B cell (primary cell): ENCODE measurements around the gene TRIML2. TPM values are rescaled to one million over a fixed set of nuclear protein-coding genes. Genes with fewer than 3 reads are reported as not detected.

ENCODE experiments used
- ATAC-seq: fragments of 200-7000 bp; cut with Tn5 transposase; one replicate; pipeline ENCODE4 v1.10.0; 2021; ENCODE audit warnings: low read depth, mild to moderate bottlenecking, moderate number of reproducible peaks, moderate library complexity
- CTCF ChIA-PET: fragments of 350-600 bp; sonication (Branson Sonifier 250); formaldehyde crosslinking; loops from one replicate; lab custom pipeline; 2021; ENCODE audit warnings: antibody characterized with exemption, inconsistent platforms; lab: Charles Lee
- POLR2A ChIA-PET: fragments of 350-600 bp; sonication (Branson Sonifier 250); formaldehyde crosslinking; loops from one replicate; lab custom pipeline; 2021; ENCODE audit warnings: antibody characterized with exemption; lab: Charles Lee
- DNase-seq: peaks from one replicate; pipeline ENCODE4 v3.0.0; 2013
- H2AFZ ChIP-seq: 2 replicates; pipeline ENCODE4 v1.6.1; 2012; ENCODE audit warnings: mild to moderate bottlenecking, low read depth, low read length; ENCODE audit not compliant: insufficient read depth, poor library complexity, severe bottlenecking
- H3K27ac ChIP-seq, 2 donors: 1 replicate in 1 of 2; 2 replicates in 1 of 2; pipeline ENCODE4 v1.5.1; 2012 to 2013; ENCODE audit warnings: low read length in 2 of 2, mild to moderate bottlenecking in 2 of 2, moderate library complexity in 1 of 2
- H3K27me3 ChIP-seq, 4 experiments: fragments of 200-600 bp in 1 of 4; sonication (generic) in 1 of 4; replicated peaks in 1 of 4; 1 replicate in 2 of 4; 2 replicates in 2 of 4; pipeline versions ENCODE4 v1.6.1 to v1.7.0; 2013 to 2016; ENCODE audit warnings: low read length in 3 of 4, mild to moderate bottlenecking in 2 of 4, mixed read lengths in 1 of 4, moderate library complexity in 1 of 4; ENCODE audit not compliant: insufficient read depth in 4 of 4, control insufficient read depth in 3 of 4; ENCODE audit errors: control extremely low read depth in 1 of 4
- H3K36me3 ChIP-seq, 2 experiments: replicated peaks in 1 of 2; 1 replicate in 1 of 2; 2 replicates in 1 of 2; pipeline versions ENCODE4 v1.6.1 to v1.7.1; 2013; ENCODE audit warnings: low read length in 1 of 2; ENCODE audit not compliant: insufficient read depth in 2 of 2, control insufficient read depth in 1 of 2; ENCODE audit errors: control extremely low read depth in 1 of 2, extremely low read depth in 1 of 2
- H3K4me1 ChIP-seq, 2 donors: fragments of 200-600 bp in 1 of 2; sonication (generic) in 1 of 2; 1 replicate in 1 of 2; 2 replicates in 1 of 2; pipeline versions ENCODE4 v1.5.1 to v1.6.1; 2013 to 2017; ENCODE audit warnings: low read length in 2 of 2; ENCODE audit not compliant: control insufficient read depth in 2 of 2, insufficient read depth in 2 of 2
- H3K4me2 ChIP-seq: replicated peaks from 2 replicates; pipeline ENCODE3; 2012; ENCODE audit warnings: mild to moderate bottlenecking, low read depth, low read length; ENCODE audit not compliant: poor library complexity, severe bottlenecking
- H3K4me3 ChIP-seq, 5 experiments: fragments of 200-600 bp in 1 of 5; sonication (generic) in 1 of 5; 1 replicate in 3 of 5; 2 replicates in 2 of 5; pipeline versions ENCODE4 v1.5.1 to v1.7.0; 2011 to 2016; ENCODE audit warnings: low read length in 4 of 5, mild to moderate bottlenecking in 4 of 5, low read depth in 2 of 5, control low read depth in 1 of 5, moderate library complexity in 1 of 5; ENCODE audit not compliant: insufficient read depth in 1 of 5; ENCODE audit errors: control extremely low read depth in 1 of 5, extremely low read depth in 1 of 5
- H3K79me2 ChIP-seq: fragments of 200-600 bp; sonication (generic); one replicate; pipeline ENCODE4 v1.6.0; 2016; ENCODE audit warnings: low read length; ENCODE audit not compliant: control insufficient read depth, insufficient read depth
- H3K9ac ChIP-seq: fragments of 200-600 bp; sonication (generic); 2 replicates; pipeline ENCODE4 v1.6.1; 2017; ENCODE audit warnings: mild to moderate bottlenecking, low read length, moderate library complexity
- H3K9me3 ChIP-seq, 3 donors: one replicate each; pipeline versions ENCODE4 v1.6.1 to v1.7.1; 2013; ENCODE audit warnings: low read length in 2 of 3; ENCODE audit not compliant: control insufficient read depth in 2 of 3, insufficient read depth in 1 of 3; ENCODE audit errors: control extremely low read depth in 1 of 3
- H4K20me1 ChIP-seq: 2 replicates; pipeline ENCODE4 v1.6.0; 2012; ENCODE audit warnings: mild to moderate bottlenecking, low read length; ENCODE audit not compliant: insufficient read depth, control insufficient read depth, poor library complexity, severe bottlenecking
- H3K27ac Mint-ChIP-seq: one replicate; pipeline ENCODE4 v1.8.0; 2021; ENCODE audit warnings: mixed read lengths
- H3K27me3 Mint-ChIP-seq: one replicate; pipeline ENCODE4 v1.8.0; 2021; ENCODE audit warnings: mixed read lengths
- H3K4me1 Mint-ChIP-seq: one replicate; pipeline ENCODE4 v1.8.0; 2021; ENCODE audit warnings: mixed read lengths
- H3K4me3 Mint-ChIP-seq: one replicate; pipeline ENCODE4 v1.8.0; 2021; ENCODE audit warnings: mixed read lengths
- H3K9me3 Mint-ChIP-seq: one replicate; pipeline ENCODE4 v1.8.0; 2022; ENCODE audit warnings: mixed read lengths; ENCODE audit not compliant: insufficient read depth
- EZH2 ChIP-seq: IDR thresholded peaks from 2 replicates; pipeline ENCODE4 v1.6.1; 2012; ENCODE audit warnings: borderline replicate concordance, low read depth, mild to moderate bottlenecking, moderate library complexity, low read length; ENCODE audit not compliant: insufficient read depth, poor library complexity, severe bottlenecking
- WGBS: methylation state at CpG from one replicate; pipeline ENCODE4 v1.1.5; 2013; ENCODE audit warnings: missing lambda C conversion rate; ENCODE audit not compliant: insufficient coverage; 5-methylcytosine and 5-hydroxymethylcytosine counted together
- intact Hi-C: fragments of 100-400 bp; cut with micrococcal nuclease; formaldehyde crosslinking; loops from one replicate; pipeline ENCODE4 v1.10.0; 2022
- polyA plus RNA-seq: library from polyadenylated mRNA; depleted of rRNA; stranded (reverse); fragments of >200 nt; gene quantifications from 2 replicates; pipeline ENCODE4 v1.2.3, GENCODE V29; 2012
- total RNA-seq, 2 donors: library from RNA; stranded (reverse); fragments of 120-200 nt in 1 of 2; gene quantifications; 1 replicate in 1 of 2; 2 replicates in 1 of 2; pipeline versions ENCODE4 v1.2.3 to v1.2.4, GENCODE V29; 2013 to 2022
- TF ChIP-seq, protein P1 (sequence below): fragments of 200-600 bp; IDR thresholded peaks from one replicate; pipeline ENCODE4 v1.8.0; 2022; ENCODE audit warnings: antibody characterized with exemption, mild to moderate bottlenecking

The TRIML2 gene
- total and polyA plus RNA-seq, 2 donors (not counting 1 experiment from before 2014, with no cell fraction given), result not detected

DNA sequence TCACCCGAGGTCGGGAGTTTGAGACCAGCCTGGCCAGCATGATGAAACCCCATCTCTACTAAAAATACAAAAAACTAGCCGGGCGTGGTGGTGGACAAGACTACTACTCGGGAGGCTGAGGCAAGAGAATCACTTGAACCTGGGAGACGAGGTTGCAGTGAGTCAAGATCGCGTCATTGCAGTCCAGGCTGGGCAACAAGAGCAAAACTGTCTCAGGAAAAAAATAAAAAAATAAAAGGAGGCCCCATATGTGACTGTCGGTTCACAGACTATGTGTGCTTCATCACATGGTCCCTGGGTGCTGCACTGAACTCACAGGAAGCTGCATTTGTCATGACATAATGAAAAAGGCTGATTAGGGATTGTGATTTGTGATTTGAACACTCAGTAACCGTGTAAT is 36.2 kb upstream of the TRIML2 start:
- Histone ChIP-seq H3K9ac (no peak overlapping the region), H3K4me2 (no peak overlapping the region), H3K27ac (no peak overlapping the region), H3K27me3 (no peaks in the 10 kb centered on the region), H2AFZ (no peak overlapping the region), H3K4me3 (no peak overlapping the region), H4K20me1 (no peaks in the 10 kb centered on the region), H3K4me1 (no peaks in the 10 kb centered on the region), H3K79me2 (no peaks in the 10 kb centered on the region), H3K36me3 (no peaks in the 10 kb centered on the region), H3K9me3 (peaks cover 0 to 29% (median 0%) of the 10 kb centered on the region in 3 donors)
- no peak for TF ChIP-seq EZH2
- TF ChIP-seq, protein P1, sequence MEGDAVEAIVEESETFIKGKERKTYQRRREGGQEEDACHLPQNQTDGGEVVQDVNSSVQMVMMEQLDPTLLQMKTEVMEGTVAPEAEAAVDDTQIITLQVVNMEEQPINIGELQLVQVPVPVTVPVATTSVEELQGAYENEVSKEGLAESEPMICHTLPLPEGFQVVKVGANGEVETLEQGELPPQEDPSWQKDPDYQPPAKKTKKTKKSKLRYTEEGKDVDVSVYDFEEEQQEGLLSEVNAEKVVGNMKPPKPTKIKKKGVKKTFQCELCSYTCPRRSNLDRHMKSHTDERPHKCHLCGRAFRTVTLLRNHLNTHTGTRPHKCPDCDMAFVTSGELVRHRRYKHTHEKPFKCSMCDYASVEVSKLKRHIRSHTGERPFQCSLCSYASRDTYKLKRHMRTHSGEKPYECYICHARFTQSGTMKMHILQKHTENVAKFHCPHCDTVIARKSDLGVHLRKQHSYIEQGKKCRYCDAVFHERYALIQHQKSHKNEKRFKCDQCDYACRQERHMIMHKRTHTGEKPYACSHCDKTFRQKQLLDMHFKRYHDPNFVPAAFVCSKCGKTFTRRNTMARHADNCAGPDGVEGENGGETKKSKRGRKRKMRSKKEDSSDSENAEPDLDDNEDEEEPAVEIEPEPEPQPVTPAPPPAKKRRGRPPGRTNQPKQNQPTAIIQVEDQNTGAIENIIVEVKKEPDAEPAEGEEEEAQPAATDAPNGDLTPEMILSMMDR, result no peak
- H3K27me3 Mint-ChIP-seq, result no peaks in the 10 kb centered on the region
- intact Hi-C loops, result no loop called here
- no peak overlapping the region for H3K27ac Mint-ChIP-seq
- no peak for DNase-seq
- no peaks in the 10 kb centered on the region for H3K9me3 Mint-ChIP-seq
- CTCF ChIA-PET, result no interaction called here
- ATAC-seq, result no peak
- no peaks in the 10 kb centered on the region for H3K4me1 Mint-ChIP-seq
- no peak overlapping the region for H3K4me3 Mint-ChIP-seq
- POLR2A ChIA-PET, result no interaction called here
- 88% methylated on average over 7 of the region's 10 CpGs for WGBS

DNA sequence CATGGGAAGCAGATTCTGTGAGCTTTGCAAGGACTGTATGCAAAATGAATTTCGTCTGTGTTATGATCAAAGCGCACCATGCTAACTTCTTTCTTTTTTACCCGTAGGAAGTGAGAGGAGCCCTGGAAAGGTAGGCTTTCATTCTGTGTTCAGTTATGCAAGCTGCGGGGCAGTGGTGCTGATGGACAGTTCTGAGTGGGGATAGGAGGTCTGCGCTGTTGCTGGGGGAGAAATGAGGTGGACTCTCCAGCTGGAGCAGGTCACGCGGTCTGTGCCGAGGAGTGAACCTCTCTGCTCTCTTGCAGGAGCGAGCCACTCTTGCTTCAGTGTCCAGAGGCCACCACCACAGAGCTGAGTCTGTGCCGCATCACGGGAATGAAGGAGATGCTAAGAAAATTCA is 34.3 kb upstream of the TRIML2 start:
- H3K9ac ChIP-seq, result no peak overlapping the region
- ATAC-seq (no peak), DNase-seq (no peak)
- no peaks in the 10 kb centered on the region for H4K20me1 ChIP-seq
- no peaks in the 10 kb centered on the region for H3K36me3 ChIP-seq
- CTCF ChIA-PET, result no interaction called here
- no peaks in the 10 kb centered on the region for H3K4me1 ChIP-seq
- POLR2A ChIA-PET, result no interaction called here
- H3K4me3 ChIP-seq, result no peak overlapping the region
- H3K27ac ChIP-seq, result no peak overlapping the region
- TF ChIP-seq EZH2, result no peak
- TF ChIP-seq, protein P1, result no peak
- no peak overlapping the region for H3K27ac Mint-ChIP-seq
- no peaks in the 10 kb centered on the region for H3K4me1 Mint-ChIP-seq
- WGBS, result 89% methylated on average over 11 of the region's 11 CpGs
- H2AFZ ChIP-seq, result no peak overlapping the region
- H3K9me3 Mint-ChIP-seq, result no peaks in the 10 kb centered on the region
- H3K27me3 ChIP-seq, result no peaks in the 10 kb centered on the region
- H3K79me2 ChIP-seq, result no peaks in the 10 kb centered on the region
- no peak overlapping the region for H3K4me2 ChIP-seq
- intact Hi-C loops, result no loop called here
- H3K27me3 Mint-ChIP-seq, result no peaks in the 10 kb centered on the region
- no peak overlapping the region for H3K4me3 Mint-ChIP-seq
- H3K9me3 ChIP-seq, result peaks cover 0 to 34% (median 0%) of the 10 kb centered on the region in 3 donors
